ENCODE measurements around the gene AFF4. TPM values are rescaled to one million over a fixed set of nuclear protein-coding genes. Genes with fewer than 3 reads are reported as not detected.

AFF4 gene
- total RNA-seq, 1 experiment from 2014 or later: 38.6 TPM

DNA sequence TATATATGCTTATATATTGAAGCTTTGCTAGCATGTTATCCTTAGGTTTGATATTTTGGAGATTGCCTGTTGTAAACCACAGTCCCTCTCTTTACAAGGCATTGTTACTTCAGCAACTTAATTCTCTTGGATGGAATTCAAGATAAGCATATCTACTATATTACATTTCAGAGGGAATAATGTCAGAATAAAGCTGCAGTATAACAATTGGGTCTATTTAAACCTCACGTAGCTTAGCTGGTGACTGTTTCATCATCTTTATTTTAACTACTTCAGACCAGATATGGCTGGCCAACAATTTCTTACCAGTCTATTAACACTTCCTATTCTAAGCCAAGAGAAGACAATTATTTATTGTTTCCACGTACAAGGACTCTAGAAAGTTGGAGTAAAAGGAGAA is 35.8 kb upstream of the AFF4 start:
- Histone ChIP-seq H4K20me1 (ENCODE audit: insufficient read depth) (no peaks in the 10 kb centered on the region), H3K9ac (ENCODE audit: low read length) (no peak overlapping the region), H3K79me2 (ENCODE audit: insufficient read depth, low read length) (no peaks in the 10 kb centered on the region), H3K27ac (ENCODE audit: low read depth, low read length) (no peak overlapping the region), H3K9me3 (ENCODE audit: control insufficient read depth in 1 of 2, insufficient read depth in 1 of 2, low read depth in 1 of 2, low read length in 2 of 2) (no peaks in the 10 kb centered on the region), H3K4me1 (ENCODE audit: control insufficient read depth in 1 of 2, insufficient read depth in 2 of 2, low read length in 2 of 2) (no peaks in the 10 kb centered on the region), H3K36me3 (ENCODE audit: control insufficient read depth in 1 of 2, insufficient read depth in 2 of 2, low read length in 2 of 2) (peaks cover 3% of the 10 kb centered on the region in 2 experiments; a peak in 1 of 4 replicates), H3K4me3 (replicated peaks in 1 of 2; ENCODE audit: low read depth in 1 of 2, low read length in 2 of 2) (no peak overlapping the region), H3K27me3 (ENCODE audit: insufficient read depth, low read length) (no peaks in the 10 kb centered on the region), H3K9me2 (ENCODE audit: insufficient read depth) (no peaks in the 10 kb centered on the region), H3K4me2 (ENCODE audit: low read length) (no peak overlapping the region), H2AFZ (ENCODE audit: low read depth, low read length, poor library complexity, severe bottlenecking) (no peak overlapping the region)
- ChIA-PET RAD21 (ENCODE audit: low non-redundant PET in 1 of 2, low total read pairs in 2 of 2, uncharacterized antibody in 2 of 2, unreplicated experiment in 2 of 2) (no interaction called here), CTCF (no interaction called here), POLR2A (no interaction called here)
- intact Hi-C loops (cut with micrococcal nuclease): no loop called here
- no peak for DNase-seq (ENCODE audit: low read depth, low spot score)
- no peak for ATAC-seq
- no peak for TF ChIP-seq ZFX (IDR thresholded peaks at IDR 0.05)
- no peak for TF ChIP-seq POLR2AphosphoS5 (IDR thresholded peaks at IDR 0.05; ENCODE audit: low read depth, low read length)
- TF ChIP-seq, protein P1, sequence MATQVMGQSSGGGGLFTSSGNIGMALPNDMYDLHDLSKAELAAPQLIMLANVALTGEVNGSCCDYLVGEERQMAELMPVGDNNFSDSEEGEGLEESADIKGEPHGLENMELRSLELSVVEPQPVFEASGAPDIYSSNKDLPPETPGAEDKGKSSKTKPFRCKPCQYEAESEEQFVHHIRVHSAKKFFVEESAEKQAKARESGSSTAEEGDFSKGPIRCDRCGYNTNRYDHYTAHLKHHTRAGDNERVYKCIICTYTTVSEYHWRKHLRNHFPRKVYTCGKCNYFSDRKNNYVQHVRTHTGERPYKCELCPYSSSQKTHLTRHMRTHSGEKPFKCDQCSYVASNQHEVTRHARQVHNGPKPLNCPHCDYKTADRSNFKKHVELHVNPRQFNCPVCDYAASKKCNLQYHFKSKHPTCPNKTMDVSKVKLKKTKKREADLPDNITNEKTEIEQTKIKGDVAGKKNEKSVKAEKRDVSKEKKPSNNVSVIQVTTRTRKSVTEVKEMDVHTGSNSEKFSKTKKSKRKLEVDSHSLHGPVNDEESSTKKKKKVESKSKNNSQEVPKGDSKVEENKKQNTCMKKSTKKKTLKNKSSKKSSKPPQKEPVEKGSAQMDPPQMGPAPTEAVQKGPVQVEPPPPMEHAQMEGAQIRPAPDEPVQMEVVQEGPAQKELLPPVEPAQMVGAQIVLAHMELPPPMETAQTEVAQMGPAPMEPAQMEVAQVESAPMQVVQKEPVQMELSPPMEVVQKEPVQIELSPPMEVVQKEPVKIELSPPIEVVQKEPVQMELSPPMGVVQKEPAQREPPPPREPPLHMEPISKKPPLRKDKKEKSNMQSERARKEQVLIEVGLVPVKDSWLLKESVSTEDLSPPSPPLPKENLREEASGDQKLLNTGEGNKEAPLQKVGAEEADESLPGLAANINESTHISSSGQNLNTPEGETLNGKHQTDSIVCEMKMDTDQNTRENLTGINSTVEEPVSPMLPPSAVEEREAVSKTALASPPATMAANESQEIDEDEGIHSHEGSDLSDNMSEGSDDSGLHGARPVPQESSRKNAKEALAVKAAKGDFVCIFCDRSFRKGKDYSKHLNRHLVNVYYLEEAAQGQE (IDR thresholded peaks at IDR 0.05; ENCODE audit: low read depth): no peak
- no peak for TF ChIP-seq TCF7L2 (IDR thresholded peaks at IDR 0.05; ENCODE audit: borderline replicate concordance, extremely low read depth, insufficient read depth, insufficient read length)
- TF ChIP-seq, protein P2, sequence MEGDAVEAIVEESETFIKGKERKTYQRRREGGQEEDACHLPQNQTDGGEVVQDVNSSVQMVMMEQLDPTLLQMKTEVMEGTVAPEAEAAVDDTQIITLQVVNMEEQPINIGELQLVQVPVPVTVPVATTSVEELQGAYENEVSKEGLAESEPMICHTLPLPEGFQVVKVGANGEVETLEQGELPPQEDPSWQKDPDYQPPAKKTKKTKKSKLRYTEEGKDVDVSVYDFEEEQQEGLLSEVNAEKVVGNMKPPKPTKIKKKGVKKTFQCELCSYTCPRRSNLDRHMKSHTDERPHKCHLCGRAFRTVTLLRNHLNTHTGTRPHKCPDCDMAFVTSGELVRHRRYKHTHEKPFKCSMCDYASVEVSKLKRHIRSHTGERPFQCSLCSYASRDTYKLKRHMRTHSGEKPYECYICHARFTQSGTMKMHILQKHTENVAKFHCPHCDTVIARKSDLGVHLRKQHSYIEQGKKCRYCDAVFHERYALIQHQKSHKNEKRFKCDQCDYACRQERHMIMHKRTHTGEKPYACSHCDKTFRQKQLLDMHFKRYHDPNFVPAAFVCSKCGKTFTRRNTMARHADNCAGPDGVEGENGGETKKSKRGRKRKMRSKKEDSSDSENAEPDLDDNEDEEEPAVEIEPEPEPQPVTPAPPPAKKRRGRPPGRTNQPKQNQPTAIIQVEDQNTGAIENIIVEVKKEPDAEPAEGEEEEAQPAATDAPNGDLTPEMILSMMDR (IDR thresholded peaks at IDR 0.05 in 2 of 3, conservative IDR thresholded peaks at IDR 0.05 in 1 of 3; ENCODE audit: borderline replicate concordance in 1 of 3, insufficient read depth in 1 of 3, low read depth in 2 of 3, low read length in 2 of 3): no peak
- no peak for TF ChIP-seq FOSL1 (IDR thresholded peaks at IDR 0.05; ENCODE audit: low read depth)
- no peak for TF ChIP-seq EZH2phosphoT487 (IDR thresholded peaks at IDR 0.05; ENCODE audit: borderline replicate concordance)
- no peak for TF ChIP-seq CEBPB (IDR thresholded peaks at IDR 0.05; ENCODE audit: low read depth)
- no peak for TF ChIP-seq EGR1 (IDR thresholded peaks at IDR 0.05; ENCODE audit: low read depth)
- no peak for TF ChIP-seq POLR2A (IDR thresholded peaks at IDR 0.05; ENCODE audit: borderline replicate concordance, extremely low read depth, insufficient read depth, insufficient read length)
- TF ChIP-seq, protein P3, sequence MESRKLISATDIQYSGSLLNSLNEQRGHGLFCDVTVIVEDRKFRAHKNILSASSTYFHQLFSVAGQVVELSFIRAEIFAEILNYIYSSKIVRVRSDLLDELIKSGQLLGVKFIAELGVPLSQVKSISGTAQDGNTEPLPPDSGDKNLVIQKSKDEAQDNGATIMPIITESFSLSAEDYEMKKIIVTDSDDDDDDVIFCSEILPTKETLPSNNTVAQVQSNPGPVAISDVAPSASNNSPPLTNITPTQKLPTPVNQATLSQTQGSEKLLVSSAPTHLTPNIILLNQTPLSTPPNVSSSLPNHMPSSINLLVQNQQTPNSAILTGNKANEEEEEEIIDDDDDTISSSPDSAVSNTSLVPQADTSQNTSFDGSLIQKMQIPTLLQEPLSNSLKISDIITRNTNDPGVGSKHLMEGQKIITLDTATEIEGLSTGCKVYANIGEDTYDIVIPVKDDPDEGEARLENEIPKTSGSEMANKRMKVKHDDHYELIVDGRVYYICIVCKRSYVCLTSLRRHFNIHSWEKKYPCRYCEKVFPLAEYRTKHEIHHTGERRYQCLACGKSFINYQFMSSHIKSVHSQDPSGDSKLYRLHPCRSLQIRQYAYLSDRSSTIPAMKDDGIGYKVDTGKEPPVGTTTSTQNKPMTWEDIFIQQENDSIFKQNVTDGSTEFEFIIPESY (IDR thresholded peaks at IDR 0.05; ENCODE audit: extremely low read depth, insufficient replicate concordance, low read length): no peak
- TF ChIP-seq, protein P4, sequence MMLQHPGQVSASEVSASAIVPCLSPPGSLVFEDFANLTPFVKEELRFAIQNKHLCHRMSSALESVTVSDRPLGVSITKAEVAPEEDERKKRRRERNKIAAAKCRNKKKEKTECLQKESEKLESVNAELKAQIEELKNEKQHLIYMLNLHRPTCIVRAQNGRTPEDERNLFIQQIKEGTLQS (IDR thresholded peaks at IDR 0.05): no peak
- no peak for TF ChIP-seq SP1 (IDR thresholded peaks at IDR 0.05; ENCODE audit: low read depth)
- TF ChIP-seq SIN3A (IDR thresholded peaks at IDR 0.05; ENCODE audit: low read depth): no peak
- TF ChIP-seq JUND (IDR thresholded peaks at IDR 0.05): no peak
- BruUV-seq (replicated peaks): no TSS peak
